ENCODE data around the gene CMTM1.

DNA sequence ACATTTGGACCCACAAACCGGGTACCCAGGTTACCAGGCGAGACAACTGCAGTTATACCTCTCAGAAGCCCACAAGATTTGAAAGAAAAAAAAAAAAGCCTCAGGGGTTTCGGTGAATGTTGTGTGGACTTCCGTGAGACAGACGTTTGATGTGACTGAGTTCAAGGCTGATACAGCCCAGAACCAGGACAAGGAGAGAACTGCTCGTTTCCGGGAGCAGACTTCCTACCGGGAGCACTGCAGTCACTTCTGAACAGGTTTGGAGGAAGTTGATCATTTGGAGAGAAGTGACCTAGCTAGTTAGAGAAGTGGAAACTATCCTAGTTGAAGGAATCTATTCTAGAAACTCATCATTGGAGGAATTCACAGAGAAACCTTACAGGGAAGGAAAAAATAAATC, 13.0 kb upstream of the CMTM1 start:
- TF ChIP-seq, protein P1, sequence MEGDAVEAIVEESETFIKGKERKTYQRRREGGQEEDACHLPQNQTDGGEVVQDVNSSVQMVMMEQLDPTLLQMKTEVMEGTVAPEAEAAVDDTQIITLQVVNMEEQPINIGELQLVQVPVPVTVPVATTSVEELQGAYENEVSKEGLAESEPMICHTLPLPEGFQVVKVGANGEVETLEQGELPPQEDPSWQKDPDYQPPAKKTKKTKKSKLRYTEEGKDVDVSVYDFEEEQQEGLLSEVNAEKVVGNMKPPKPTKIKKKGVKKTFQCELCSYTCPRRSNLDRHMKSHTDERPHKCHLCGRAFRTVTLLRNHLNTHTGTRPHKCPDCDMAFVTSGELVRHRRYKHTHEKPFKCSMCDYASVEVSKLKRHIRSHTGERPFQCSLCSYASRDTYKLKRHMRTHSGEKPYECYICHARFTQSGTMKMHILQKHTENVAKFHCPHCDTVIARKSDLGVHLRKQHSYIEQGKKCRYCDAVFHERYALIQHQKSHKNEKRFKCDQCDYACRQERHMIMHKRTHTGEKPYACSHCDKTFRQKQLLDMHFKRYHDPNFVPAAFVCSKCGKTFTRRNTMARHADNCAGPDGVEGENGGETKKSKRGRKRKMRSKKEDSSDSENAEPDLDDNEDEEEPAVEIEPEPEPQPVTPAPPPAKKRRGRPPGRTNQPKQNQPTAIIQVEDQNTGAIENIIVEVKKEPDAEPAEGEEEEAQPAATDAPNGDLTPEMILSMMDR (IDR thresholded peaks at IDR 0.05): no peak
- TF ChIP-seq POLR2A (IDR thresholded peaks at IDR 0.05): no peak
